Activated effector memory CD4-positive, alpha-beta T cell treated with Interleukin-2 at 50 U/mL for 16 hours (primary cell): Measurements from ENCODE around the gene CPXM2.

ENCODE experiments used
- DNase-seq: peaks from one replicate; pipeline ENCODE4 v3.0.0-alpha.2; 2020

CPXM2 gene

DNA sequence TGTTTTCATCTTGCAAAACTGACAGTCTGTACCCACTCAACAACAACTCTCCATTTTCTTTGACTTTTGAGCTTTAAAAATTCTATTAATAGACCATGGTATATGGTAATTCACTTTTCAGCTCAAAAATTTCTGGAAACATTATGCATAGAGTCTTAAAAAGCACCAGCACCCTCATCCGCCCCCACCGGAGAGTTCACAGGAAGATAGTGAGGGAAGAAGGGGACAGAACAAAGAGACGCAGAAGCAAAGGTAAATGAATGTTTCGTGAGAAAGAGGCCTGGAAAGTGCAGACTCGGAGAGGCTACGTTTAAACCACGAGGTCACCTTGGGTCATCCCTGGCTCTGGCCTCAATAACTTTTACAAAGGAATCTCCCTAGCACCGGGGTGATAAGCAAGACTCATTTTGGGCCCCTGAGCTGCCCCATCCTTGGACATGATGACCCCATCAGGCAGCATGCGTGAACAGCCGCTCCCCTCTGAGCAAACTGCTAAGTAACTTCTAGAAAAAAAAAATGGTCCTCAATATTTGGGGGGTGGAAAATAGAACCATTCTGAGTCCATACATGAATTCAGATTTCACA lies 96.3 kb downstream of the CPXM2 start:
- DNase-seq = no peak

DNA sequence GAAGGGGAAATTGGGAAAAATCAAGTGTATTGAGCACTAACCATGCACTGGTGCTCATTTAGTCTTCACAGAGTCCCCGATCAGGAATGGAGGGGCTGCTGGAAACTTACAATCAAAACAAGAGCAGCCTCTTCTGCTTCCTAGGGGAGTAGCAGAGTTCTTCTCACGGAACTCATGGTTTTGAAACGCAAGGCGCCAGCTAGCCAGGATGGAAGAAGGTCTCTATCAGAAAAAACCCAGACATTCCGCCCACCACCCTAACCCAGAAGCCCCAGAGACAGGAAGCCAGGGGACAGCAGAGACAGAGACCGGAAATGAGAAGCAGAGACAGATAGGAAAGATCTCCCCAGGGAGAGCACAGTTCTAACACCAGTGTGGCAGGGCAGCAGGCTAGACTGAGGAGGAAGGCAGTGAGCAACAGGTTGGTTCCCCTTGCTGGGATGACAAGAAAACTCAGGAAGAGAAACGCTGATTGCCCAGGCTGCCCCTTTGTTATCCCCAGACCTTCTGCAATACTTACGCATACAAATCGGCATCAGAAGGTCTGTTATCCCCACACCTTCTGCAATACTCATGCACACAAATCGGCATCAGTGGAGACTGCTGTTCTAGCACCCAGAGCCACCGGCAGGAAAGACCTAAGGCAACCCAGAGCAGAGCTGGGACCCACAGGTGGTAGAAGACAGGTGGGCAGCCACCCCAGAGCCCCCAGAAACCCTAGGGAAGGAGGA lies 99.2 kb downstream of the CPXM2 start:
- DNase-seq = no peak

DNA sequence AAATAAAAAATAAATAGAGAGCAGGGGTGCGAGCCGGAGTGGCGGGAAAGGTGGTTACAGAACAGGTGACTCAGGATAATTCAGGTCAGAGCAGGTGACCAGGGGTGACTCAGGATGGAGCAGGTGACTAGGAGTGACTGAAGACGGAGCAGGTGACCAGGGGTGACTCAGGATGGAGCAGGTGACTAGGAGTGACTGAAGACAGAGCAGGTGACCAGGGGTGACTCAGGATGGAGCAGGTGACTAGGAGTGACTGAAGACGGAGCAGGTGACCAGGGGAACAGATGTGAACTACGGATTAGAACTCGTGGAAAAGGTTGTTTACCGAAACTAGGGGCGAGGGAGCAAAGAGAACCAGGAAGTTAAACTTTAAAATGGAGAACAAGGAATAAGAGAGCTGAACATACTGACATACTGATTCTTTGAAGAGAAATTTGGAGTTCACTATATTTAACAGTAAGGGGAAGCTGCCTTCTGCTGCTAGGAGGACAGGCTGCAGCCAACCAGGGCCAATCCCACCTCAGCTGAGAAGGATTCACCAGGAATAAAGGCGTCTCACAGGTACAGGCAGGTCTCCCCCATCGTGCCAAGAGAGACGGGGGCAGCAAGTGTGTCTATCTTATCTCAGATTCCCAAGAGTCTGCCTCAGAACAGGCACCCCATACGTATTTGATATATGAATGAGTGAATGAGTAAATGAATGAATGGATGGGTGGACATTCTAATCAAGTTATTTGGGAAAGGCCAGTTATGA lies 101.3 kb downstream of the CPXM2 start:
- DNase-seq = no peak

DNA sequence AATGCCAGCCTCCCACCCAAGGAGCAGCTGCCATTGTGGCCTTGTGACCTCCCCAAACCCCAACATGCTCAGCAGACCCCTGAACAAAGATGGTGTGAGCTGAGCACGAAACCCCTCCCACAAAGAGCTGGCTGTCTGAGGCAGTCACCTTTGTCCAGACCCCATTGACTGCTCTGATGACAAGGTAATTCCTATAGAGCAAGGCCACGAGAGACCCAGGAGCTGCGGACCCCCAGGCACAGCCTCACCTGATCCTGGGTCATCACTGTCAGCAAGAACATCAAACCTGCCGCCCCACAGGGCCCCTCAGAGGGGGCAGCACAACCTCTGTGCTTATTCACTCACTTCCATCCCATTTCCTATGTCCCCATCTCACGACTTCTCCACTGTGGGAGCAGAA lies 102.6 kb downstream of the CPXM2 start:
- DNase-seq = no peak

DNA sequence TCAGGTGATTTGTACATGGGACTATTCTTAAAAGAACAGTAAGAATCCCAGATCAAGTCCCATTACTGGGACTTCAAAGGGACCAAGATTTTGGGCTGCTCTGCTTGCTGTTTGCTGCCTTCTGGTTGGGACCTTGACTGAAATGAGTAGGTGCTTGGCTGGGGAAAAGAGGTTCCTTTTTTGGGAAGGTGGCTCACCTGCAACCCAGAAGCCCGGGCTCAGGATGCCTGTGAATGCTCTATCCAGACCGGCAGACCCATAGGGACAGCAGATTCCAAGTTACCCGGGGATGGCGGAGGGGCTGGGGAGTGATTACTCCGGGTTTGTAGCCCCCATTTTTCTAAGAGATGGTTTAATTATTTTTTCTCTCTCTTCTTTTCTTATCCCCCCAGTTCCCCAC lies 104.0 kb downstream of the CPXM2 start:
- DNase-seq = no peak

DNA sequence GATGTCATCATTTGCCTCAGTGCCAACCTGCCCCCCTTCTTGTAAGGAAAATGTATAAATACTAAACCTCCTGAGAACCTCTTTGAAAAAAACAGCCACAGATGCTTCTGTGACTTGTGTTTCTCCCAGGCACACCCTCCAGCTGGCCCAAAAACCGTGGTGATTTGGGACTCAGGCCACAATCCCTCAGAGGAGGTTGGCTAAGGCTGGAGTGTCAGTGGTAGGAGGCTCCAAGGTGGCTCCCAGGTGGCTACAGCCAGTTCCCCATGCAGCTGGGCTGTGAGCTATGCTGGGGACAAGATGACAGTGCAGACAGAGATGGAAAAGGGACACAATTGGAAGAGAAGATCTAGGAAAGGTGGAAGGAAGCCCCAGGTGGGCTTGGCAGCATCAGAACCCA lies 104.7 kb downstream of the CPXM2 start:
- no peak for DNase-seq

DNA sequence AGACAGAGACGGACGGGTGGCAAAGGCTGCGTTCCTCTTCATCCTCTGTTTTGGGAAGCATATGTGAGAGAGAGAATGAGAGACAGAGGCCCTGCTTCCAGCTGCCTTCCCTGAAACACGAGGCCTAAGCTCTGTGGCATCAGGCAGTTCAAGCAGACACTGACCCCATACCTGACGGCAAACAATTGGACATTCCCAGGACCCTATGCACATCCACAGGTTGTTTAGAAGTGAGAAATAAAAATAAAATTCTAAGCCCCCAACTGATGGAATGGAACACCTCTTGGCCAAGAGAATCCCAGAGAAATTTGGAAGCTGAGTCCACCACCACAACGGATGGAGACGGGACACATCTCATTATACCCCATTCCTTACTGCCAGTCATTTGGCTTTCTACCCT lies 105.3 kb downstream of the CPXM2 start:
- no peak for DNase-seq

DNA sequence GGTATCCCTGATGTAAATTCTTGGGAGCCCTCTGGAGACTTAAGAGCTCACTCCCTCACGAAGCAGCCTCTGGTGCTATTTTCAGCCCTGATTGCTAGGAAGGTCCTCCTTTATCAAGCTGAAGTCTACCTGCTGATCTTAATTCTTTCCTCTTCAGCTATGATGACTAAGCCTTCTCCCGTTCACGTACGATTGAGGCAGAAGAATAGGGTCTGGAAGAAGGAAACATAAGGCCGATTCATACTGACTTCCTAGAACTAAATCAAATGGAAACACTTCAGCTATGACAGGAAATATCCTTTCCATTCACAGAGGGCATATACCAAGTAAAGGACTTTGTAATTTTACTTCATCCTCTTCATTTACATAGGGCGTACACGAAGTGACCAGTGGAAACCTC lies 107.0 kb downstream of the CPXM2 start:
- no peak for DNase-seq

DNA sequence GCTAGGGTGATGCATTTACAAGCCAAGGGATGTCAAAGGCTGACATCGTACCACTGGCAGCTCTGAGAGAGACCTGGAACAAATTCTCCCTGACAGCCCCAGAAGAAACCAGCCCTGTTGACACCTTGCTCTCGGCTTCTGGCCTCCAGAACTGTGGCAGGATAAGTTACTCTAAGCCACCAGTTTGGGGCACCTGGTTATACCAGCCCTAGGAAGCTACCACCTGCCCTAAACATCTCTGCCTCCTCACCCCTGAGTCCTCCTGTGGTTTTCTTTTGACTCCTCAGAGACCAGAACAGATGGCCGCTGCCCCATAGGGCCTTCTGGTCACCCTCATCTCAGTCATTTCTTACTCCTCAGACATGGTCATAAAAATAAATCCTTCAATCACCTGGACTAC lies 107.4 kb downstream of the CPXM2 start:
- no peak for DNase-seq

DNA sequence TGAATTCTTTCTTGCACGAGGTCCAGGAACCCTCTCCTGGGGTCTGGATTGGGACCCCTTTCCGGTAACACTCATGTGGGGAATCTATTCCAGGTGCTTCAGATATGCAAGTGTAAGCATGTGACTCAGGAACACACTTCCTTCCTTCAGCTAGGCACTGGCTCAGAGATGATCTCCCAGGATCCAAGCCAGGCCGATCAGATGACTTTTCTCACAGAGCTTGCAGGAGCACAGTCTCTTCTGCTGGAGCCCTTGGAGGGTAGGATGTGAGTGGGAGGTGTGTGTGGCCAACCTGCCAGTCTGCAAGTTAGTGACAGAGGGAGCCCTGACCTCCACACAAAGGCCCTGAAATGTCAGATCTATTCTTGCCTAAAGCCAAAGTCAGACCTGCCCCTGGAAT lies 108.3 kb downstream of the CPXM2 start:
- DNase-seq = no peak

DNA sequence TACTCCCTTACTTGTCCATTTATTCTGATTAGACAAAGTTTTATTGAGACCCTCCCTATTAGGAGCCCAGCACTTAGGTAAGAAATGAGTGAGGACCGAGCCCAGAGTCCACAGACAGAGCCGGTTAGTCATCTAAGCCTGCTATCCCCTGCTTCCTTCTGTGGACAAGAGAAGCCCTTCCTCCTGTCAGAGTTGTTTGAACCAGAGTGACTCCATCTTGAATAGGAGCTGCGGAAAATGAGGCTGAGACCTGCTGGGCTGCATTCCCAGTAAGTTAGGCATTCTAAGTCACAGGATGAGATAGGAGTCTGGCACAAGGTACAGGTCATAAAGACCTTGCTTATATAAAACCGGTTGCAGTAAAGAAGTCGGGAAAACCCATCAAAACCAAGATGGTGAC lies 109.1 kb downstream of the CPXM2 start:
- no peak for DNase-seq

DNA sequence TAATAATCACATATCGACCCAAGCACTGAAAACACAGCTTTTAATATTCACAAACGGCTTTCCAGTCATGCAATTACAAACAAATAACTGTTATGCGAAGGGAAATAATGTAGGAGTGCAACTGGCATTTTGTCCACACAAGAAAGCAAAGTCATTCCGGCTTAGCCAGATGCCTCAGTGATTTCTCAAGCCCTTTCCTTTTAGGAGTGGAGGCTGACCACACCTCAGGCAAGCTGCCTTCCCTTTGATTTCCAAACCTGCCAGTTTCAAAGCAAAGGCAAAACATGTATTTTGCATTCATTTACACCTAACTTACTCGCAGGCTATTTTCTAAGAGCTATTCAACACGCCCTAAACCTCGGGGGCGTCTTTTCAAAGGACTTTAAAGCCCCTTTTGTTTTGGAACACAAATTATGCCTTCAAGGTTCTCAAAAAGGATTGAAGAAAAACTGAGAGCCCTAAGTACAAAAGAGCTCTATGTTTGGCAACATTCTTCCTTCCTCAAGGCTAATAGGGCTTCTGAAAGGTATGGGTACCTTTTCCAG lies 109.6 kb downstream of the CPXM2 start:
- no peak for DNase-seq

DNA sequence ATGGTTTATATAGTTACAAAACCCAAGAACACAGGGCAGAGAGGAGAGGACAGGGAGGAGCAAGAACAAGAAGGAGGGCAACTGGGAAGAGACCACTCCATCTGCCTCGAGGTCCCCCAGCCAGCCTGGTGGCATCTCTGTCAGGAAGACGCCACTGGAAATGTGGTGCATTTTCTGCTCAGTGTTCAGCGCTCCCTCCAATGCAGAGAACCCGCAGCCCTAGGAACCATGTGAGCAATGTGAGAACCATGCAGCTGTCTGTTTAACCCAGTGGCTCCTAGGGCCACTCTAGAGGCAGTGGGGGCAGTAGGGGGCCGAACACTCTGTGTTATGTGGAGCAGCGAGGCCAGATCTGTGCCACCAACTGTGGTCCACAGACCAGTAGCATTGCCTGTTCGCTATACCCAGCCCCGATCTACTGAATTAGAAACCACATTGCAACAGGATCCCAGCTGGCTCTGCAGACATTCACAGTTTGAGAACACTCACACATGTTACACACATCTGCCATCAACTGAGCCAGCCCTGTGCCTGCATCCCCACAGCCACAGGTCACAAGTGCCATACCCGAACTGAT lies 110.2 kb downstream of the CPXM2 start:
- DNase-seq = no peak

DNA sequence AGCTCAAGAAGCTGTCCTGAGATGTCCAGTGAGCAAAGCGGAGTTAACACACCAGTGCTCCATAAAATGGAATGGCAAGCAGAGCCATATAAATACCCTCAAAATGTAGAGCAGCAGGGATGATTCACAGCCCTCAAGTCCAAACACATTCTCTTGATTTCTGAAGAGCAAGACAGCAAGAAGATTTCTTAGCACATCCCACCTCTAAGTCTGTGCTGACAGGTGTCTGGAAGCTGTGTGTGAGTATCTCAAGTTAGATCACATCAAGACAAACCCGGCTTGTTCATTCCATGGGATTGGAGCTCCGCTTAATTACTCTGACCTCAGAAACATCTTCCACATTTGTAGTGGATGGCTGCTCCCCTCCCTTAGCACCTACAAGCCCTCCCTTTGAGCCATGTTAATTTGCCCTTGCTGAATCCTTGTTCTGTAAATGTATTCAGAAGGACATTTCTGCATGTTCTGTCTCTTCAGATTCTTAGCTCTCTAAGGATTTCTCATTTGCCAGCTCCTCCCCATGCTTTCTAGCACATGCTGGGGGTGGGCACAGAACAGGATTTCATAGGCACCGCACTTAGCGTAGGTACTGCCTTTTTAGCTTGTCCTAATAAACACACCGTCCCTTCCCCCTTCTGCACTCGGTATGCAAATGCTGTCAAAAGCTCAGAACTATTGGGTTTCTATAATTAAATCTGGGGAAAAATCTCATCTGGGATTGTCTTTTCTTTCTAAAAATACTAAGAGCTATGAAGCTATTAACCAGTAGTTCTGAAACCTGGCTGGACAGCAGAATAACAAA lies 112.7 kb downstream of the CPXM2 start:
- no peak for DNase-seq

DNA sequence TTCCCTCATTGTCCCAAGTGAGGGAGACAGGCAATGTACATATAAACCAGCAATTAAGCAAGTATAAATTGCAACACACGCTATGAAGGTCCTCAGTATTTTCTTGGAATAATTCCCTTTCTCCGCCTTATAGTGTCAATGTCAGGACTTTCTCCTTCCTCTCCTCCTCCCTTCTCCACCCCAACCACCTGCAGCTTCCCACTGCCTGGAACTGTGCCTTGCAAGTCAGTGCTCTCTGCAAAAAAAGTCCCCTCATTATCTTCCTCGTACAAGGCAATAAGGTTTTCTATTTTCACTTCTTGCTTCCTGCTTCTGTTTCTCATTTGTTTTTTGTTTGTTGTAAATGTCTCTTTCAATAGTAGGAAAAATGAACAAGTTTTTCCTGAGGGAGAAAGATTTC lies 113.7 kb downstream of the CPXM2 start:
- DNase-seq = no peak

DNA sequence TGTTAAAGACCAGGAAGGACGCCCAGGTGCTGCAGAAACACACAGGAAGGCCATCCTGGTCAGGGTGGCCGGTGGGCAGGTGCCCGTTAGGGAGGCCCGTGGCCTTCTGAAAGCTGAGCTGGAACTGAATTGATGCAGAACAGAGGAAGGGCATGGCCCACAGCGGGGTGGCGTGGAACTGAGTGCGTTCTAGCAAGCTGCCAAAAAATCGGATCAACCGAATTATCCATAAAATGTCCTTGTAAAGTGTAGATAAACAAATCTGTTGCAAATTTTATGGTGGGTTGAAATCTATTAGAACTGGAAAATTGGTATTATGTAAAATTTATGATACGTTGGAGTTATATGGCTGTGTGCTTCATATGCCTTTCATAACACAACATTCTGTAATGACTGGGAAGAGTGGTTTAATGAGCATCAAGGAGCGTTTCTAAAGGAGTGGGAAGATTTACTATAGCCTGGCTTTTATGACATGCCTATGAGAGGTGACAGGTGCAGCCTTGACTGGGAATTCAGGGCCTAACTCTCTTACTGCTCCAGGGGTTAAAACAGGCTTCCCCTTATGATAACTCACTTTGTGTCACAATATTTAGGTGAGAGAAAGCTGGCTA lies 117.4 kb downstream of the CPXM2 start:
- no peak for DNase-seq

DNA sequence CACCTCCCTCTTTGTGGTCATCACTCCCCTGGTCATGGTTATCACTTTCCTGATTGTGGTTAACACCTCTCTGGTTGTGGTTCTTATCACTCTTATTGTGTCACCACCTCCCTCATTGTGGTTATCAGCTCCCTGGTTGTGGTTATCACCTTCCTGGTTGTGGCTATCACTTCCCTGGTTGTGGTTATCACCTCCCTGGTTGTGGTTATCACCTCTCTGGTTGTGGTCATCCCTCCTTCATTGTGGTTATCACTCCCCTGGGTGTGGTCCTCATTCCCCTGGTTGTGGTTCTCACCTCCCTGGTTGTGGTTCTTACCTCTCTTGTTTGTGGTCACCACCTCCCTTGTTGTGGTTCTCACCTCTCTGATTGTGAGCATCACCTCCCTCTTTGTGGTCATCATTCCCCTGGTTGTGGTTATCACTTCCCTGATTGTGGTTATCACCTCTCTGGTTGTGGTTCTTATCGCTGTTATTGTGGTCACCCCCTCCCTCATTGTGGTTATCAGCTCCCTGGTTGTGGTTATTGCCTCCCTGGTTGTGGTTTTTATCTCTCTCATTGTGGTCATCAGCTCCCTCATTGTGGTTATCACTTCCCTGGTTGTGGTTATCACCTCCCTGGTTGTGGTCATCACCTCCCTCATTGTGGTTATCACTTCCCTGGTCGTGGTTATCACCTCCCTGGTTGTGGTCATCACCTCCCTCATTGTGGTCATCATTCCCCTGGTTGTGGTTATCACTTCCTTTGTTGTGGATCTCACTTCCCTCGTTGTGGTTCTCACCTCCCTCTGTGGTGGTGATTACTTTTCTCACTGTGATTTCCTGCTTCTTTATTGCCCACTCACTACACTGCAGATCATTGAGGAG lies 118.7 kb downstream of the CPXM2 start:
- DNase-seq = no peak

DNA sequence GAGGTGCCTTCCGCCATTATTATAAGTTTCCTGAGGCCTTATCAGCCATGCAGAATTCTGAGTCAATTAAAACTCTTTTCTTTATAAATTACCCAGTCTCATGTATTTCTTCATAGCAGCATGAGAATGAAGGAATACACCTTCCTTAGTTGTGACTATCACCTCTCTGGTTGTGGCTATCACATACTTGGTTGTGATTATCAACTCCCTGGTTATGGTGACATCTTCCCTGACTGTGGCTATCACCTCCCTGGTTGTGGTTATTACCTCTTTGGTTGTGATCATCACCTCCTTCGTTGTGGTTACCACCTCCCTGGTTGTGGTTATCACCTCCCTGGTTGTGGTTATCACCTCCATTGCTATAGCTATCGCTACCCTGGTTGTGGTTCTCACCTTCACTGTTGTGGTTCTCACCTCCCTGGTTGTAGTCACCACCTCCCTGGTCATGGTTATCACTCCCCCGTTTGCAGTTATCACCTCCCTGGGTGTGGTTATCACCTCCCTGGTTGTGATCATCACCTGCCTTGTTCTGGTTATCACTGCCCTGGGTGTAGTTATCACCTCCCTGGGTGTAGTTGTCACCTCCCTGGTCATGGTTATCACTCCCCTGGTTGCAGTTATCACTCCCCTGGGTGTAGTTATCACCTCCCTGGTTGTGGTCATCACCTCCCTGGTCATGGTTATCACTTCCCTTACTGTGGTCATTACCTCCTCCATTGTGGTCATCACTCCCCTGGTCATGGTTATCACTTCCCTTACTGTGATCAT lies 119.5 kb downstream of the CPXM2 start:
- no peak for DNase-seq

DNA sequence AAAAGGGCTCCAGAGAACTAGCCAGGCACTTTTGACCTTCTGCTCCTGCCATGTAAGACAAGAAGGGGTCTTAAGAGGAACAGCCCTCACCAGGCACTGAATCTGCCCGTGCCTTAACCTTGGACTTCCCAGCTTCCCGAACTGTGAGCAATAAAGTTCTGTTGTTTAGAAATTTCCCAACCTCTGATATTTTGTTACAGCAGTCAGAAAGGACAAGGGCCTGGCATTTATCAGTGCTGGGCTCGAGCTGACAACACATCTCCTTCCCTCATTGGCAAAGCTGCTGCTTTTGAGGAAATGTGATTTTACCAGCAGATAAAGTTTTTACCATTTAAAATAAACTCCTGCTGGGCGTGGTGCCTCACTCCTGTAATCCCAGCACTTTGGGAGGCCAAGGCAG lies 122.0 kb downstream of the CPXM2 start:
- no peak for DNase-seq

DNA sequence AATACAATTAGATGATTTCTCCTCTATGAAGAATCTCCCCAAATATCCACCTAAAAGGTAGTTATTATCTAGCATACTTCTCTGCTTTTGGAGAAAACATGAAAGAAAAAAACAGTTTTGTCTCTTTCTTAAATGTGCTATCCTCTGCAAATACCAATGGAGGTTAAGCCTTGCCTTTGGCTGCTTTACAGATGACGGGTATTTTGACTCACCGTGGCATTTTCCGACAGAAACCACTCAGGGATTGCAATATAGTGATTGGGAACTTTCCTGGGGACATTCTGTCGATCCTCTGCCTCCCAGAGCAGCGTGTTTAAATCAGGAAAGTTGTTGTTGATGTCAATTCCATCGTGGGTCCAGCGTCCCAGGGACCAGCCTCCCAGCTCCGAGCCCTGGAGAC lies 124.8 kb downstream of the CPXM2 start:
- no peak for DNase-seq

DNA sequence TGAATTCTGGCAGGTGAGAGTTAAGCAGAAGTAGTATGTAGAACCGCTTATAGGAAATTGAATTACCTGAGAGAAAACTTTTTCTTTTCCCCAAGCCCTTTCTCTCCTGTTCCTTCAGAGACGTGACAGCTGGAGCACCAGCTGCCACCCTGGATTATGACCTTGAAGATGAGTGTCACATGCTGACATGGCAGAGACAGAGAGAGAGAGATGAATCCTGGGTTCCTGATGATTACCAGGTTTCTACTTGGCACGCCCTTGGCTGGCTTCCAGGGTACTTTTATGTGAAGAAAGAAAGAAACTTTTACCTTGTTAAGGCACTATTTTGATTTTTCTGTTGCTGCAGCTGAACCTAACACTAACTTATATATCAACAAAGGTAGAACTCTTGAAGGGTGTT lies 125.6 kb downstream of the CPXM2 start:
- no peak for DNase-seq
